NCI-H2227 treated with DMSO at 0.1 percent for 48 hours (cell line): ENCODE results near the gene MYH13.

Experiments
- DNase-seq: peaks from one replicate; lab custom pipeline; 2025; lab: John Stamatoyannopoulos, UW

Gene MYH13

GRCh38 chr17:10251212-10251948 is 121.4 kb downstream of the MYH13 start:
- DNase-seq: no peak
